ENCODE measurements around the gene ZBTB17. TPM values are rescaled to one million over a fixed set of nuclear protein-coding genes. Genes with fewer than 3 reads are reported as not detected.

Gene ZBTB17
- total RNA-seq, 1 donor from 2014 or later, result 42.2 TPM

DNA sequence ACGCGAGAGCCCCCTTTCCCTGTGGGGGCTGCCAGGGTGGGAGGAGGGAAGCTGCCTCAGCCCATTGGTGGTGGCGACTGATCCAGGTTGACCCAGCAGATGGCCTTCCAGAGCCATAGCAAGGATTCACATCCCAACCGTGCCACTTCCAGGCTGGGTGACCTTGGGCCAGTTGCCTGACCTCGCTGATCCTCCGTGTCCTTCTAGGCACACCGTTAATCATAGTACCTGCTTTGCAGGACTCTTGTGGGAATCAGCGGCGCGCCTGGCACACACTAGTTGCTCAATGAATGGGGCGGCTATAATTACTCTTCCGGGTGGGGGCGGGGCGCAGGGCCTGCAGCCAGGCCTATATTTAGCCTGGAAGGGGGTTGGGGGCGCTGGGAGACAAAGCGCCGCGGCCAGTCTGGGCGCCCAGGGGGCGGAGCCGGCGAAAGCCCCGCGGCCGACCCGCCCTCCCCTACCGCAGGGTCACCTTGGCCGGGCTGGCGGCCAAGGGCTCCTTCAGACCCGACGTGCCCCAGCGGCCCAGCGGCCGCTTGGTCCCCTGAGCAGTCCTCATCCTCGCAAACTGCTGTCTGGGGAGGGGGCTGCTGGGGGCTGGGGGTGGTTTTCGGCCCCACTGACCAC is 36.8 kb upstream of the ZBTB17 start:
- Mint-ChIP-seq H3K9me3 (no peaks in the 10 kb centered on the region), H3K27me3 (no peaks in the 10 kb centered on the region), H3K4me1 (ENCODE audit: unreplicated experiment) (peaks cover 11% of the 10 kb centered on the region), H3K36me3 (no peaks in the 10 kb centered on the region), H3K4me3 (no peak overlapping the region), H3K27ac (no peak overlapping the region)
- DNase-seq (ENCODE audit: extremely low spot score, unreplicated experiment), result no peak
- TF ChIP-seq, protein P1, sequence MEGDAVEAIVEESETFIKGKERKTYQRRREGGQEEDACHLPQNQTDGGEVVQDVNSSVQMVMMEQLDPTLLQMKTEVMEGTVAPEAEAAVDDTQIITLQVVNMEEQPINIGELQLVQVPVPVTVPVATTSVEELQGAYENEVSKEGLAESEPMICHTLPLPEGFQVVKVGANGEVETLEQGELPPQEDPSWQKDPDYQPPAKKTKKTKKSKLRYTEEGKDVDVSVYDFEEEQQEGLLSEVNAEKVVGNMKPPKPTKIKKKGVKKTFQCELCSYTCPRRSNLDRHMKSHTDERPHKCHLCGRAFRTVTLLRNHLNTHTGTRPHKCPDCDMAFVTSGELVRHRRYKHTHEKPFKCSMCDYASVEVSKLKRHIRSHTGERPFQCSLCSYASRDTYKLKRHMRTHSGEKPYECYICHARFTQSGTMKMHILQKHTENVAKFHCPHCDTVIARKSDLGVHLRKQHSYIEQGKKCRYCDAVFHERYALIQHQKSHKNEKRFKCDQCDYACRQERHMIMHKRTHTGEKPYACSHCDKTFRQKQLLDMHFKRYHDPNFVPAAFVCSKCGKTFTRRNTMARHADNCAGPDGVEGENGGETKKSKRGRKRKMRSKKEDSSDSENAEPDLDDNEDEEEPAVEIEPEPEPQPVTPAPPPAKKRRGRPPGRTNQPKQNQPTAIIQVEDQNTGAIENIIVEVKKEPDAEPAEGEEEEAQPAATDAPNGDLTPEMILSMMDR (conservative IDR thresholded peaks at IDR 0.05), result no peak

DNA sequence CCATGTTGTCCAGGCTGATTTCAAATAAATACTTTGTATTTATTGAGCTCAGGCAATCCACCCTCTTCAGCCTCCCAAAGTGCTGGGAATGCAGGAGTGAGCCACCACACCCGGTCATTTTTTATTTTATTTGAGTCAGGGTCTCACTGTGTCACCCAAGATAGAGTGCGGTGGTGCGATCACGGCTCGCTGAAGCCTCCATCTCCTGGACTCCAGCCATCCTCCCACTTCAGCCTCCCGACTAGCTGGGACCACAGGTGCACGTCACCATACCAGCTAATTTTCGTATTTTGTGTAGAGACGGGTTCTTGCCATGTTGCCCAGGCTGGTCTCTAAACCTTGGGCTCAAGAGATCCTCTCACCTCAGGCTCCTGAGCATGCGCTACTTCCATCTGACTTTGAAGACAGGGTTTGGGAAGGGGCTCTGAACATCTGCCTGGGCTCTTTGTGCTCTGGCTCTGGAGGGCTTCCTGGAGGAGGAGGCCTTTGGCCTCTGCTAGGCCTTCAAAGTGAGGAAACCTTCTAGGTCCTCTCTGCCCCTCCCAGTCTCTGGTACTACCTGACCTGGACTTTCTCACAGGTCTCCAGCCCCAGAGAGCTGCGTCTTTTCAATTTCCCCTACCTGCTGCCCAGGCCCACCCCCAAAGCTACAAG is 36.2 kb upstream of the ZBTB17 start:
- TF ChIP-seq, protein P1 (conservative IDR thresholded peaks at IDR 0.05), result no peak
- Mint-ChIP-seq H3K36me3 (no peaks in the 10 kb centered on the region), H3K4me1 (ENCODE audit: unreplicated experiment) (peaks cover 11% of the 10 kb centered on the region), H3K4me3 (no peak overlapping the region), H3K27ac (no peak overlapping the region), H3K27me3 (no peaks in the 10 kb centered on the region), H3K9me3 (no peaks in the 10 kb centered on the region)
- DNase-seq (ENCODE audit: extremely low spot score, unreplicated experiment), result no peak

GRCh38 chr1:16010837-16011236 is 34.9 kb upstream of the ZBTB17 start:
- Mint-ChIP-seq H3K9me3 (no peaks in the 10 kb centered on the region), H3K4me1 (ENCODE audit: unreplicated experiment) (peaks cover 11% of the 10 kb centered on the region), H3K36me3 (no peaks in the 10 kb centered on the region), H3K27ac (peak overlapping the region; percentile 26), H3K4me3 (no peak overlapping the region), H3K27me3 (no peaks in the 10 kb centered on the region)
- TF ChIP-seq, protein P1 (conservative IDR thresholded peaks at IDR 0.05), result no peak
- no peak for DNase-seq (ENCODE audit: extremely low spot score, unreplicated experiment)

GRCh38 chr1:16009678-16010077 is 33.8 kb upstream of the ZBTB17 start:
- Mint-ChIP-seq H3K4me3 (no peak overlapping the region), H3K27me3 (no peaks in the 10 kb centered on the region), H3K27ac (no peak overlapping the region), H3K36me3 (no peaks in the 10 kb centered on the region), H3K4me1 (ENCODE audit: unreplicated experiment) (peaks cover 5% of the 10 kb centered on the region), H3K9me3 (no peaks in the 10 kb centered on the region)
- no peak for DNase-seq (ENCODE audit: extremely low spot score, unreplicated experiment)
- TF ChIP-seq, protein P1 (conservative IDR thresholded peaks at IDR 0.05), result no peak

DNA sequence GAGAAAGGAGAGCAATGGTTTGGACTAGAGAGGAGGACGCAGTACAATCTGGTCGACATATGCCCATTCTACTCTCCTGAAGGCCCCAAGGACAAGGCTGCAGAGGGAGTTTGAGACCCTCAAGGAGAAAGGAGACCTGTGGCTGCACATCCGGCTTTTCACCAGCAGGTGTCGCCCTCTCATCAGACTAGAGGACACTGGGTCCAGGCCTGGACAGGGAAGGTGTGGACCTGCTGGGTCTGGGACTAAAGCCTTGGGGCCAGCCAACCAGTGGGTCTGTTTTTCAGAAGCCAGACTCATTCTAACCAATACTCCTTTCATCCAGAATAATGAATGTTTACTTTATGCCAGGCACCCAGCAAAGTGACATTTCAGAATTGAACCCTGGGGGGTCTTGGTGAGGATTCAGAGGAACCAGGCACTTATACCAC is 33.1 kb upstream of the ZBTB17 start:
- Mint-ChIP-seq H3K9me3 (no peaks in the 10 kb centered on the region), H3K4me1 (ENCODE audit: unreplicated experiment) (no peaks in the 10 kb centered on the region), H3K27me3 (no peaks in the 10 kb centered on the region), H3K4me3 (no peak overlapping the region), H3K36me3 (no peaks in the 10 kb centered on the region), H3K27ac (no peak overlapping the region)
- TF ChIP-seq, protein P1 (conservative IDR thresholded peaks at IDR 0.05), result peak; percentile 99
- DNase-seq (ENCODE audit: extremely low spot score, unreplicated experiment), result peak; percentile 90

Data from type B pancreatic cell (in vitro differentiated cells).